GM19240 (cell line): ENCODE measurements around the gene CTDP1.

Source experiments
- DNase-seq: peaks from one replicate; pipeline ENCODE4 v3.0.0; 2011; ENCODE audit warnings: low spot score; ENCODE audit not compliant: insufficient read length

Gene CTDP1, protein sequence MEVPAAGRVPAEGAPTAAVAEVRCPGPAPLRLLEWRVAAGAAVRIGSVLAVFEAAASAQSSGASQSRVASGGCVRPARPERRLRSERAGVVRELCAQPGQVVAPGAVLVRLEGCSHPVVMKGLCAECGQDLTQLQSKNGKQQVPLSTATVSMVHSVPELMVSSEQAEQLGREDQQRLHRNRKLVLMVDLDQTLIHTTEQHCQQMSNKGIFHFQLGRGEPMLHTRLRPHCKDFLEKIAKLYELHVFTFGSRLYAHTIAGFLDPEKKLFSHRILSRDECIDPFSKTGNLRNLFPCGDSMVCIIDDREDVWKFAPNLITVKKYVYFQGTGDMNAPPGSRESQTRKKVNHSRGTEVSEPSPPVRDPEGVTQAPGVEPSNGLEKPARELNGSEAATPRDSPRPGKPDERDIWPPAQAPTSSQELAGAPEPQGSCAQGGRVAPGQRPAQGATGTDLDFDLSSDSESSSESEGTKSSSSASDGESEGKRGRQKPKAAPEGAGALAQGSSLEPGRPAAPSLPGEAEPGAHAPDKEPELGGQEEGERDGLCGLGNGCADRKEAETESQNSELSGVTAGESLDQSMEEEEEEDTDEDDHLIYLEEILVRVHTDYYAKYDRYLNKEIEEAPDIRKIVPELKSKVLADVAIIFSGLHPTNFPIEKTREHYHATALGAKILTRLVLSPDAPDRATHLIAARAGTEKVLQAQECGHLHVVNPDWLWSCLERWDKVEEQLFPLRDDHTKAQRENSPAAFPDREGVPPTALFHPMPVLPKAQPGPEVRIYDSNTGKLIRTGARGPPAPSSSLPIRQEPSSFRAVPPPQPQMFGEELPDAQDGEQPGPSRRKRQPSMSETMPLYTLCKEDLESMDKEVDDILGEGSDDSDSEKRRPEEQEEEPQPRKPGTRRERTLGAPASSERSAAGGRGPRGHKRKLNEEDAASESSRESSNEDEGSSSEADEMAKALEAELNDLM

GRCh38 chr18:79679552-79680099 is at the start of gene CTDP1:
TSS of gene CTDP1 (plus strand) at chr18:79679803. CDS start at chr18:79679948, 145 bp downstream.
- DNase-seq: peak; percentile 88

- DNase-seq: no peak
These were observed 49.1 kb upstream of the CTDP1 start for GRCh38 chr18:79630281-79631095.

GRCh38 chr18:79631096-79631507 is 48.5 kb upstream of the CTDP1 start:
- no peak for DNase-seq

- no peak for DNase-seq
These were observed 47.7 kb upstream of the CTDP1 start for GRCh38 chr18:79631761-79632446.

DNA sequence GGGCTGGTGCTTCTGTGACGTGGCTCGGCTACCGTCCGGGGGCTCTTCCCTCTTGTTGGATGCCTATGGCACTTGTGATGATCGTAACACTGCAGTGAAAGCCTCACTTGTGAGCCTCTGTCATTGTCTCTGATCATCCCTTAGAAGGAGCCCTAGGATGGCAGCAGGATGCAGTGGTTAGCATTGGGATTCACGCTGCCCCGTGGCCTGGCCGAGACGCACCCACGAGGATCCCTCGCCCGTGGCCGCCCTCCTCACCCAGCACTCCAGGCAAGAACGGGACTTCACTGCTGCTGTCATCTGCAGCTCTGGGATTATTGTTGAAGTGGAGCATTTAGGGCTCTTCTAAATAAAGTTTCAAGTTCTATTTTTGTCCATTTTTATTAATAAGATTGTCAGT is 46.8 kb upstream of the CTDP1 start:
- DNase-seq: no peak

- no peak for DNase-seq
These were observed 45.4 kb upstream of the CTDP1 start for GRCh38 chr18:79634186-79634585.

- no peak for DNase-seq
These were observed 44.8 kb upstream of the CTDP1 start for GRCh38 chr18:79634593-79635426.

GRCh38 chr18:79635427-79635726 is 44.2 kb upstream of the CTDP1 start:
- no peak for DNase-seq

GRCh38 chr18:79637181-79637920 is 42.3 kb upstream of the CTDP1 start:
- no peak for DNase-seq

DNA sequence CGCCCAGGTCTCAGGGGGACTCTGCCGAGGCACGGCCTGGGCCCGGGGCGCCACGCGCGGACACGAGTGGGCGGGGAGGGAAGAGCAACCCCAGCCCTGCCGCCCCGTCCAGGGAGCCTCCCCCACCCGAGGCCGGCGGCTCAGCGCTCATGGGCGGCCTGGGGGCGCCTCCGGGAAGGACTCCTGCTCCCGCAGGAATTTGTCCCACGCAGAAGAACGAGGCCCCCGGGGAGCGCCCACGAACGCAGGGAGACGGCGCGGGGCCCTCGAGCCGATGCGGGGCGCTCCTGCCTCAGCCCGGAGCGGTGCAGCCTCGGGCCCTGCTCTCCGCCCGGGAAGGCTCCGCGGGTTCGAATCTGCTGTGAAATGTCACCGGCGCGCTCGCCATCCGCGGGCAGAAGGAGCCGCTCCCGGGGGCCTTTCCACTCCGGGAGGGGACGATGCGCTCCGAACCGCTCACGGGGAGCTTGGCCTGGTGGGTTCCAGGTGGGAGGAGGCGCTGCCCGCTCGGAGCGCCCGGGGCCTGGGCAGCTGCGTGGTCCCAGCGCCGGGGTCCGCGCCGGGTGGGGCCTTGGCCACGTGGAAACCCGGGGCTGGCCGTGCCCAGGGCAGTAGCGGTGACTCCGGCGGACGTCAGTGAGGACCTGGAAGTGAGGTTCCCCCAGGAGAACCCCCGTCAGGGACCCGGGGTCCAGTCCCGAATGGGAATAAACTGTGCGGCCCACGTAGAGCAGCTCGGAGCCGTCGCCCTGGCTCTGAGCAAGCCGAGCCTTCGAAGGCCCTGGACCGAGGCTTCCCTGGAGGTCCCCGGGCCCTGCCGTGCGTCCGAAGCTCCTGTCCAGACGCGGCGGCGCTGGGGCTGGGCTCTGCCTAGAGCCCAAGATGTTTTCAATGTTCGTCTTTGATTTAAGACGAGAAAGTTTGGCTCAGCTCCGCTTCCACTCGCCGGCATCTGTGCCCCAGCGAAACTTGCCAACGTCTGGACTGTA is 41.4 kb upstream of the CTDP1 start:
- no peak for DNase-seq

GRCh38 chr18:79639072-79639829 is 40.4 kb upstream of the CTDP1 start:
- no peak for DNase-seq

- no peak for DNase-seq
These were observed 39.4 kb upstream of the CTDP1 start for GRCh38 chr18:79640064-79640672.

DNA sequence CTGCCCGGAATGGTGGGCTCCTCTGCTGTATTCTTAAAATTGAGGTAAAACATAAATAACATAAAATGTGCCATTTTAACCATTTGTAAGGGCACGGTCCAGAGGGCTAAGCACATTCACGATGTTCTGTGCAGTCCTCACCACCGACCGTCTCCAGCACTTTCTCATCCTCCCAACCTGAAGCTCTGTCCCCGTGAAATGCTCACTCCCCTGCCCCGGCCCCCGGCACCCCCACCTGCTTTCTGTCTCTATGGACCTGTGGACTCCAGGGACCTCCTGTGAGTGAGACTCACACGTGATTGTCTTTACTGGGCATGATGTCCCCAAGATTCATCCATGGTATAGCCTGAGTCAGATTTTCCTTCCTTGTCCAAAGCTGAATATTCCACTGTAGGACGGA is 38.7 kb upstream of the CTDP1 start:
- DNase-seq: no peak

GRCh38 chr18:79641722-79642497 is 37.7 kb upstream of the CTDP1 start:
- no peak for DNase-seq

GRCh38 chr18:79642626-79643025 is 37.0 kb upstream of the CTDP1 start:
- DNase-seq: no peak
